SK-N-SH (cell line): ENCODE data around the gene THOP1. TPM values are rescaled to one million over a fixed set of nuclear protein-coding genes. Genes with fewer than 3 reads are reported as not detected.

Experiments
- CTCF ChIA-PET: fragments of 300-600, 350-600 bp; formaldehyde crosslinking; extraction: SDS; loops from one replicate; lab custom pipeline; 2021; lab: Yijun Ruan, JAX
- POLR2A ChIA-PET: fragments of 350-600 bp; sonication (Branson Sonifier 250); formaldehyde crosslinking; extraction: SDS; loops from one replicate; lab custom pipeline; 2020; ENCODE audit warnings: antibody characterized with exemption, inconsistent platforms; lab: Yijun Ruan, JAX
- DNase-seq: peaks from one replicate; pipeline ENCODE4 v3.0.0; 2012
- H2AFZ ChIP-seq: fragments of 200-600 bp; sonication (generic); 2 replicates; pipeline ENCODE4 v1.8.1; 2016; ENCODE audit warnings: antibody characterized with exemption, mild to moderate bottlenecking, low read depth
- H3F3A ChIP-seq: fragments of 200-600 bp; sonication (generic); replicated peaks from 2 replicates; pipeline ENCODE3; 2016; ENCODE audit warnings: antibody characterized with exemption, mild to moderate bottlenecking; ENCODE audit not compliant: insufficient read depth
- H3K27ac ChIP-seq, 2 experiments: fragments of 200-500 bp in 1 of 2; fragments of 200-600 bp in 1 of 2; sonication (Bioruptor generic) in 1 of 2; sonication (generic), shearing (Covaris generic) in 1 of 2; 2 replicates each; pipeline versions ENCODE4 v1.5.1 to v1.6.1; 2014 to 2016; ENCODE audit warnings: low read depth in 2 of 2, inconsistent platforms in 1 of 2, low read length in 1 of 2, mild to moderate bottlenecking in 1 of 2, mixed read lengths in 1 of 2
- H3K27me3 ChIP-seq: fragments of 200-600 bp; sonication (generic), shearing (Covaris generic); 2 replicates; pipeline ENCODE4 v1.6.1; 2016; ENCODE audit warnings: mixed run types; ENCODE audit not compliant: insufficient read depth
- H3K36me3 ChIP-seq, 2 experiments: fragments of 200-500 bp in 1 of 2; fragments of 200-600 bp in 1 of 2; sonication (Bioruptor generic) in 1 of 2; sonication (generic) in 1 of 2; replicated peaks in 1 of 2; 2 replicates each; pipeline versions ENCODE3 to v1.5.1; 2014 to 2016; ENCODE audit warnings: low read length in 1 of 2, mild to moderate bottlenecking in 1 of 2; ENCODE audit not compliant: insufficient read depth in 2 of 2, control insufficient read depth in 1 of 2
- H3K4me1 ChIP-seq, 2 experiments: fragments of 200-500 bp in 1 of 2; fragments of 200-600 bp in 1 of 2; sonication (Bioruptor generic) in 1 of 2; sonication (generic), shearing (Covaris generic) in 1 of 2; 2 replicates each; pipeline versions ENCODE4 v1.5.1 to v1.6.1; 2014 to 2016; ENCODE audit warnings: low read depth in 1 of 2, low read length in 1 of 2, mixed run types in 1 of 2; ENCODE audit not compliant: insufficient read depth in 2 of 2, control insufficient read depth in 1 of 2
- H3K4me2 ChIP-seq: fragments of 200-600 bp; sonication (generic), shearing (Covaris generic); 2 replicates; pipeline ENCODE4 v1.6.1; 2017; ENCODE audit warnings: mixed run types
- H3K4me3 ChIP-seq, 2 experiments: fragments of 200-500 bp in 1 of 2; fragments of 200-600 bp in 1 of 2; sonication (Bioruptor generic) in 1 of 2; sonication (generic), shearing (Covaris generic) in 1 of 2; 2 replicates each; pipeline versions ENCODE4 v1.5.1 to v1.8.1; 2014 to 2016; ENCODE audit warnings: low read depth in 2 of 2, inconsistent platforms in 1 of 2, low read length in 1 of 2, mild to moderate bottlenecking in 1 of 2, mixed read lengths in 1 of 2, moderate library complexity in 1 of 2
- H3K79me2 ChIP-seq: fragments of 200-600 bp; sonication (generic); 2 replicates; pipeline ENCODE4 v1.8.1; 2017; ENCODE audit warnings: mild to moderate bottlenecking; ENCODE audit not compliant: insufficient read depth
- H3K9ac ChIP-seq: fragments of 200-600 bp; sonication (generic); 2 replicates; pipeline ENCODE4 v1.6.1; 2017; ENCODE audit warnings: mixed run types
- H3K9me2 ChIP-seq: fragments of 200-600 bp; sonication (generic); 2 replicates; pipeline ENCODE4 v1.6.1; 2017; ENCODE audit warnings: mixed run types
- H3K9me3 ChIP-seq: fragments of 200-600 bp; sonication (generic); 2 replicates; pipeline ENCODE4 v1.6.1; 2017; ENCODE audit warnings: mixed run types, mild to moderate bottlenecking, moderate library complexity
- H4K20me1 ChIP-seq: fragments of 200-600 bp; sonication (generic); 2 replicates; pipeline ENCODE4 v1.6.1; 2017; ENCODE audit warnings: mild to moderate bottlenecking, mixed run types; ENCODE audit not compliant: insufficient read depth
- CHD2 ChIP-seq: fragments of 150-350 bp; IDR thresholded peaks from 2 replicates; pipeline ENCODE4 v1.6.1; 2018; ENCODE audit warnings: low read length; ENCODE audit not compliant: partially characterized antibody
- FOSL2 ChIP-seq: IDR thresholded peaks from 2 replicates; pipeline ENCODE4 v1.4.0; 2012; ENCODE audit warnings: low read depth, mild to moderate bottlenecking, moderate library complexity, borderline replicate concordance
- FOXJ3 ChIP-seq: sonication (generic); formaldehyde crosslinking; IDR thresholded peaks from 2 replicates; pipeline ENCODE4 v1.5.1; 2020; ENCODE audit warnings: mild to moderate bottlenecking, missing genetic modification reagents
- GABPA ChIP-seq: IDR thresholded peaks from 2 replicates; pipeline ENCODE4 v1.4.0; 2012; ENCODE audit warnings: low read depth, mild to moderate bottlenecking
- JUND ChIP-seq: IDR thresholded peaks from 2 replicates; pipeline ENCODE4 v1.4.0; 2012
- MXI1 ChIP-seq: IDR thresholded peaks from 2 replicates; pipeline ENCODE4 v1.6.1; 2012; ENCODE audit warnings: mild to moderate bottlenecking, low read depth, low read length, improper control_type of control experiment
- NFIC ChIP-seq: IDR thresholded peaks from 2 replicates; pipeline ENCODE4 v1.4.0; 2012; ENCODE audit warnings: borderline replicate concordance
- RAD21 ChIP-seq: IDR thresholded peaks from 2 replicates; pipeline ENCODE4 v1.6.1; 2012; ENCODE audit warnings: mild to moderate bottlenecking, low read length
- REST ChIP-seq: IDR thresholded peaks from 2 replicates; pipeline ENCODE4 v1.6.1; 2012; ENCODE audit warnings: mild to moderate bottlenecking, low read depth, low read length, moderate library complexity
- RXRA ChIP-seq: IDR thresholded peaks from 2 replicates; pipeline ENCODE4 v1.4.0; 2012; ENCODE audit warnings: low read depth, mild to moderate bottlenecking, borderline replicate concordance
- SMC3 ChIP-seq: IDR thresholded peaks from 2 replicates; pipeline ENCODE4 v1.6.1; 2012; ENCODE audit warnings: low read depth, low read length, improper control_type of control experiment
- TAF1 ChIP-seq: IDR thresholded peaks from 2 replicates; pipeline ENCODE4 v1.6.1; 2012; ENCODE audit warnings: low read depth, mild to moderate bottlenecking, low read length, moderate library complexity, borderline replicate concordance
- TCF12 ChIP-seq: IDR thresholded peaks from 2 replicates; pipeline ENCODE4 v1.4.0; 2012
- TEAD4 ChIP-seq: IDR thresholded peaks from 2 replicates; pipeline ENCODE4 v1.4.0; 2012; ENCODE audit warnings: mild to moderate bottlenecking, borderline replicate concordance; ENCODE audit not compliant: insufficient read depth
- USF2 ChIP-seq: fragments of 150-350 bp; IDR thresholded peaks from 2 replicates; pipeline ENCODE4 v1.6.1; 2017; ENCODE audit warnings: antibody characterized with exemption, low read length, low read depth, borderline replicate concordance
- YY1 ChIP-seq: IDR thresholded peaks from 2 replicates; pipeline ENCODE4 v1.4.0; 2012; ENCODE audit warnings: low read depth, mild to moderate bottlenecking
- WGBS: methylation state at CpG from one replicate; pipeline ENCODE4 v1.1.6; 2017; ENCODE audit warnings: low lambda C conversion rate; 5-methylcytosine and 5-hydroxymethylcytosine counted together
- polyA plus RNA-seq, 3 experiments: library from polyadenylated mRNA; depleted of rRNA; stranded (reverse); fragments of >200 nt; gene quantifications; 2 replicates each; pipeline ENCODE4 v1.2.3, GENCODE V29; 2012
- TF ChIP-seq, protein P1 (sequence below): fragments of 200-600 bp; sonication (generic); IDR thresholded peaks from 2 replicates; pipeline ENCODE4 v1.6.1; 2017; ENCODE audit warnings: antibody characterized with exemption, mild to moderate bottlenecking, moderate library complexity
- TF ChIP-seq, protein P2 (sequence below): IDR thresholded peaks from 2 replicates; pipeline ENCODE4 v1.4.0; 2012; ENCODE audit warnings: low read depth, borderline replicate concordance

The THOP1 gene
- polyA plus RNA-seq, 1 of the 3 experiments (the other 2 are of a cell fraction), result 138 TPM

DNA sequence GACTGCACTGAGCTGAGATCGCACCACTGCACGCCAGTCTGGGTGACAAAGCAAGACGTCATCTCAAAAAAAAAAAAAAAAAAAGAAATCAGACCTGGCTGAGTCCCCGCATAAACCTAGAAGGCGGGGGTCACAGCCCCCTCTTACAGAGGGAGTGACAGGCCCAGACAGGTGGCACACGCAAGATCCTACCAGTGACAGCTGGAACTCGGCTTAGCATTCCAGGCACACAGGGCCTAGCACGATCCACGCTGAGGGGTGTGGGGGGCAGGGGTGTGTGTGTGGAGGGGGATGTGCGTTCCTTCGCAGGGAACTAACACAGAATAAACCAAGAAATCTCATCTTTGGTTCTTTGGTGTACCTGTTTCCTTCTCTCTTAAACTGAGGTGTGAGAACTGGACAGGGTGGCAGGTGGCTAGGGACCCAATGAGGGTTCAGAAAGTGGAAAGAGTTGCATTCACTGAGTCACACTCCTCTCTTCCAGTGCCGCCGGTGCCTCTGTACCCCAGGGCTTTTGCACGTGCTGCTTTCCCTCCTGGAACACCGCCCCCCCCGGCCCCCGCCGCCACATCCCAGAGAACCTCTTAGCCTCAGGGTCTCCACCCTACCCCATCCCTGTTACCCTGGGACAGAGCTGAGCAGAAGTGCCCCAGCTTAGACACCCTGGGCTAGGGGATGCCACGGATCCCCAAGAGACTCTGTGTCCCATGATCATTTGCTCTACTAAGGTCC is 7.2 kb upstream of the THOP1 start:
- 88% methylated on average over 19 of the region's 19 CpGs for WGBS
- no peaks in the 10 kb centered on the region for H3K27me3 ChIP-seq

More for the DNA sequence above, 7.2 kb upstream of the THOP1 start:
- no peaks in the 10 kb centered on the region for H3K9me3 ChIP-seq
- no peak overlapping the region for H3K9ac ChIP-seq
- H3F3A ChIP-seq, result no peaks in the 10 kb centered on the region
- TF ChIP-seq MXI1 (no peak), FOSL2 (no peak), RXRA (no peak), REST (no peak), TCF12 (no peak), FOXJ3 (CRISPR knock-in tag) (no peak), JUND (no peak), GABPA (no peak), YY1 (no peak), CHD2 (no peak), NFIC (no peak), USF2 (no peak), TAF1 (no peak), RAD21 (no peak), TEAD4 (no peak), SMC3 (no peak)
- TF ChIP-seq, protein P1, sequence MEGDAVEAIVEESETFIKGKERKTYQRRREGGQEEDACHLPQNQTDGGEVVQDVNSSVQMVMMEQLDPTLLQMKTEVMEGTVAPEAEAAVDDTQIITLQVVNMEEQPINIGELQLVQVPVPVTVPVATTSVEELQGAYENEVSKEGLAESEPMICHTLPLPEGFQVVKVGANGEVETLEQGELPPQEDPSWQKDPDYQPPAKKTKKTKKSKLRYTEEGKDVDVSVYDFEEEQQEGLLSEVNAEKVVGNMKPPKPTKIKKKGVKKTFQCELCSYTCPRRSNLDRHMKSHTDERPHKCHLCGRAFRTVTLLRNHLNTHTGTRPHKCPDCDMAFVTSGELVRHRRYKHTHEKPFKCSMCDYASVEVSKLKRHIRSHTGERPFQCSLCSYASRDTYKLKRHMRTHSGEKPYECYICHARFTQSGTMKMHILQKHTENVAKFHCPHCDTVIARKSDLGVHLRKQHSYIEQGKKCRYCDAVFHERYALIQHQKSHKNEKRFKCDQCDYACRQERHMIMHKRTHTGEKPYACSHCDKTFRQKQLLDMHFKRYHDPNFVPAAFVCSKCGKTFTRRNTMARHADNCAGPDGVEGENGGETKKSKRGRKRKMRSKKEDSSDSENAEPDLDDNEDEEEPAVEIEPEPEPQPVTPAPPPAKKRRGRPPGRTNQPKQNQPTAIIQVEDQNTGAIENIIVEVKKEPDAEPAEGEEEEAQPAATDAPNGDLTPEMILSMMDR, result no peak
- TF ChIP-seq, protein P2, sequence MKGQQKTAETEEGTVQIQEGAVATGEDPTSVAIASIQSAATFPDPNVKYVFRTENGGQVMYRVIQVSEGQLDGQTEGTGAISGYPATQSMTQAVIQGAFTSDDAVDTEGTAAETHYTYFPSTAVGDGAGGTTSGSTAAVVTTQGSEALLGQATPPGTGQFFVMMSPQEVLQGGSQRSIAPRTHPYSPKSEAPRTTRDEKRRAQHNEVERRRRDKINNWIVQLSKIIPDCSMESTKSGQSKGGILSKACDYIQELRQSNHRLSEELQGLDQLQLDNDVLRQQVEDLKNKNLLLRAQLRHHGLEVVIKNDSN, result no peak
- TF ChIP-seq, all 33 proteins: peak for 0
- H3K27ac ChIP-seq, result no peak overlapping the region
- no peak for DNase-seq
- H3K4me3 ChIP-seq, result no peak overlapping the region
- H3K9me2 ChIP-seq, result no peaks in the 10 kb centered on the region
- peaks cover 0 to 2% of the 10 kb centered on the region in 2 experiments for H3K36me3 ChIP-seq
- peaks cover 93% of the 10 kb centered on the region for H3K79me2 ChIP-seq
- no peak overlapping the region for H2AFZ ChIP-seq
- peaks cover 4 to 13% of the 10 kb centered on the region in 2 experiments; a peak in 2 of 4 replicates for H3K4me1 ChIP-seq
- H3K4me2 ChIP-seq, result no peak overlapping the region
- ChIA-PET CTCF (interaction anchor here (1.6 to 1.8 kb wide), 2 partner anchors 29 kb away, joined by 3 to 5 read pairs; no protein-coding TSS in a partner anchor), POLR2A (interaction anchor here (0.6 kb wide), 1 partner anchor 680 kb away, joined by 3 read pairs; no protein-coding TSS in a partner anchor)
- H4K20me1 ChIP-seq, result peaks cover 79% of the 10 kb centered on the region
